ENCODE measurements around the gene JAG2. TPM values are rescaled to one million over a fixed set of nuclear protein-coding genes. Genes with fewer than 3 reads are reported as not detected.

JAG2 gene
- total RNA-seq, 6 experiments from 2014 or later = 1.1 to 3.5 (median 1.2) TPM

DNA sequence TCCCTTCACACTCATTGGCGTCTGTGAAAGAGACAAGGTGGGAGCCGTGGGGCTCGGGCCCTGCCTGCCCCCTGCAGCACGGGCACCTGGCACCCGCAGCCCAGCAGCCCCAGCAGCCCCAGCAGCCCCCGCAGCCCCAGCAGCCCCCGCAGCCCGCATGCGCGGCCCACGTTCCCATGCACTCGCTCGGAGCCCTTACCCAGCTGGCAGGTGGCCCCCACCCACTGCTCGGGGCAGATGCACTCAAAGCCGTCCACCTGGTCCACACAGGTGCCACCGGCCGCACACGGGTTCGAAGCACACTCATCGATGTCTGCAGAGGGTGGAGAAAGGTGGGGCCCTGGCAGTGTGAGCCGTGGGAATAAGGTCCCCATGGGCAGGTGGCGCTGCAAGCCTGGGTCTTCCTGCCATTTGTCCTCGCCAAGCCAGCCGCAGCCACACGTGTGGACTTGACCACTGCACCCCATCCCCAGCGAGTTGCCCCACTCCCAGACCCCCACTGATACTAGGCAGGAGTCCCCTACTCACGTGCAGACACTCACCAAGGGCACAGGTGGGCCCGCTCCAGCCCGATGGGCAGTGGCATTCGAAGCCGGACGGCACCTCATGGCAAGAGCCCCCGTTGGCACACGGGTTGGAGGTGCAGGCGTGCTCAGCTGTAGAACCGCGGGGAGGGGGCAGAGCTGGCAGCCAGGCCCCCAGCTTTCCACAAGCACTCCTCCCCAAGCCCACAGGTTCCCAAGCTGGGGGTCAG, 17.3 kb downstream of the JAG2 start:
- no peak for ATAC-seq
- H3K4me1 ChIP-seq = no peaks in the 10 kb centered on the region
- TF ChIP-seq POLR2A (IDR thresholded peaks at IDR 0.05) = no peak
- TF ChIP-seq, protein P1, sequence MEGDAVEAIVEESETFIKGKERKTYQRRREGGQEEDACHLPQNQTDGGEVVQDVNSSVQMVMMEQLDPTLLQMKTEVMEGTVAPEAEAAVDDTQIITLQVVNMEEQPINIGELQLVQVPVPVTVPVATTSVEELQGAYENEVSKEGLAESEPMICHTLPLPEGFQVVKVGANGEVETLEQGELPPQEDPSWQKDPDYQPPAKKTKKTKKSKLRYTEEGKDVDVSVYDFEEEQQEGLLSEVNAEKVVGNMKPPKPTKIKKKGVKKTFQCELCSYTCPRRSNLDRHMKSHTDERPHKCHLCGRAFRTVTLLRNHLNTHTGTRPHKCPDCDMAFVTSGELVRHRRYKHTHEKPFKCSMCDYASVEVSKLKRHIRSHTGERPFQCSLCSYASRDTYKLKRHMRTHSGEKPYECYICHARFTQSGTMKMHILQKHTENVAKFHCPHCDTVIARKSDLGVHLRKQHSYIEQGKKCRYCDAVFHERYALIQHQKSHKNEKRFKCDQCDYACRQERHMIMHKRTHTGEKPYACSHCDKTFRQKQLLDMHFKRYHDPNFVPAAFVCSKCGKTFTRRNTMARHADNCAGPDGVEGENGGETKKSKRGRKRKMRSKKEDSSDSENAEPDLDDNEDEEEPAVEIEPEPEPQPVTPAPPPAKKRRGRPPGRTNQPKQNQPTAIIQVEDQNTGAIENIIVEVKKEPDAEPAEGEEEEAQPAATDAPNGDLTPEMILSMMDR (IDR thresholded peaks at IDR 0.05) = no peak
- WGBS (ENCODE audit: insufficient coverage, low coverage, low lambda C conversion rate, missing lambda C conversion rate) = no CpG with 5 or more reads among the region's 37 CpGs
- peak in 1 of 3 donors; percentile 50 for DNase-seq
- no peaks in the 10 kb centered on the region for H3K9me3 ChIP-seq
- H3K36me3 ChIP-seq = no peaks in the 10 kb centered on the region
- intact Hi-C loops (cut with DNase I) = no loop called here
- H3K27me3 ChIP-seq = no peaks in the 10 kb centered on the region
- no peak overlapping the region for H3K4me3 ChIP-seq
- no peak overlapping the region for H3K27ac ChIP-seq

DNA sequence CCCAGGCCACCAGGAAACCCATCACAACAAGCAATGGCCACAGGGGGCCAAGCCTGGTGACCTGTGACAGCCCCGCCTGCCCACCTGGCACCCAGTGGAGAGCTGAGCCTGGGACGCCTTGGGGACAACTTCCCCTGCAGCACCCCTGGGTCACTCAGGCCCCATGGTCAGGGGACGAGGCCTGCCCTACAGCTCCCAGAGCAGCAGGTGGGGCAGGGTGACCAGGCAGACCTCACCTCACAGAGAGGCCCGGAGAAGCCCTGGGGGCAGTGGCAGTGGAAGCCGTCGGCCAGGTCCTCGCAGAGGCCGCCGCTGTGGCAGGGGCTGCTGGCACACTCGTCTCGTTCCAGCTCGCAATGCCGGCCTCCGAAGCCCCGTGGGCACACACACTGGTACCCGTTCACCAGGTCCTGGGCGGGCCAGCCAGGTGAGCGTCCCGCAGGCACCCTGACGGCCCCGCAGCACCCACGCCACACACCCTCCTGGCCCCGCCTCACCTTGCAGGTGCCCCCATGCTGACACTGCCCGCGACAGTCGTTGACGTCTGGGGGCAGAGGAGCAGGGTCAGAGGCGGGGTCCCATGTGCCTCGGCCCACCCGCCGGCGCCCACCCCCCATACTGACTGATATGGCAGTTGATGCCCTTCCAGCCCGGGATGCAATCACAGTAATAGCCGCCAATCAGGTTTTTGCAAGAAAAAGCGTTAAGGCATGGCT, 18.1 kb downstream of the JAG2 start:
- Histone ChIP-seq H3K27me3 (no peaks in the 10 kb centered on the region), H3K4me1 (no peaks in the 10 kb centered on the region), H3K27ac (no peak overlapping the region), H3K36me3 (no peaks in the 10 kb centered on the region), H3K4me3 (no peak overlapping the region), H3K9me3 (no peaks in the 10 kb centered on the region)
- ATAC-seq (no peak), DNase-seq (peak in 1 of 3 donors; percentile 54)
- intact Hi-C loops (cut with DNase I) = no loop called here
- WGBS (ENCODE audit: insufficient coverage, low coverage, low lambda C conversion rate, missing lambda C conversion rate) = no CpG with 5 or more reads among the region's 35 CpGs
- TF ChIP-seq, protein P1 (IDR thresholded peaks at IDR 0.05) = no peak
- no peak for TF ChIP-seq POLR2A (IDR thresholded peaks at IDR 0.05)

DNA sequence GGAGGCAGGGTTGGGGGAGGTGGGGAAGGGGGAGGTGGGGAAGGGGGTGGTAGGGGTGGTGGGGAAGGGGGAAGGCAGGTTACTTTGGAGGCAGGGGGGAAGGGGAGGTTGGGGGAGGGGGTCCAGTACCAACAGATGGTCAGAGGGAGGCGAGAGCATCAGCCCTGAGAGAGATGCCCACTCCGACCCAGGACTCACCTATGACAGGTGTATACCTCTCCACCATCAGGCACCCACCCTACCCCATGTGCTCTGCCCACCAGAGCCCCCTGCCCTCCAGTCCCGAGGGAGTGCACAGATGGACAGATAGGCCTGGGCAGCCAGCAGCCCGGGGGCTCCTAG, 18.6 kb downstream of the JAG2 start:
- intact Hi-C loops (cut with DNase I) = no loop called here
- Histone ChIP-seq H3K27ac (no peak overlapping the region), H3K27me3 (no peaks in the 10 kb centered on the region), H3K4me1 (no peaks in the 10 kb centered on the region), H3K4me3 (no peak overlapping the region), H3K9me3 (no peaks in the 10 kb centered on the region), H3K36me3 (no peaks in the 10 kb centered on the region)
- DNase-seq (no peak), ATAC-seq (no peak)
- WGBS (ENCODE audit: insufficient coverage, low coverage, low lambda C conversion rate, missing lambda C conversion rate) = no CpG with 5 or more reads among the region's 4 CpGs
- TF ChIP-seq POLR2A (IDR thresholded peaks at IDR 0.05) = no peak
- TF ChIP-seq, protein P1 (IDR thresholded peaks at IDR 0.05) = no peak

DNA sequence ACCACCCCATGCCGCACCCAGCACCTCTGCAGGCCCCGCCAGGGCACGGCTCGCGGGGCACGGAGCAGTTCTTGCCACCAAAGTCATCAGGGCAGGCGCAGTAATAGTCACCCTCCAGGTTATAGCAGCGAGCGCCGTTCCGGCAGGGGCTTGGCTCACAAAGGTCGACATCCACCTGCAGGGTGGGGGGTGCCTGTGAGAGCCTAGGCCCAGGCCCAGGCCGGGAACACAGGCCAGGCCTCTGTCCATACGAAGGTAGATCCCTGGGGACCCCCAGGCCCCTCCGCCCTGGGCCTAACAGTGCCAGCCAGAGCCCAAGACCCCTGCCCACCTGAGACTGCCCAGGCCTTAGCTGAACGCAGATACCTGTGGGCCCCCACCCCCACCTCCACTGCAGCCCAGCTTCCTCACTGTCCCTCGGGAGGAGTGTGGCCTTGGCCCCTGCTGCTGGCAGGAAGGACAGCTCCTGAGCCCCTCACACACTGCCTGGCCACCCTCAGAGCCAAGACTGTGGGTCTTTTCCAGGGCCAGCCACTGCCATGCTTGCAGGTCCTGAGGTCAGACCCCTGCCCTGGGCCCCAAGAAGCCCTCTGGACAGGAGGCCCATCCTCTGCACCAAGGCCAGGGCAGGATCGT, 19.3 kb downstream of the JAG2 start:
- no peaks in the 10 kb centered on the region for H3K9me3 ChIP-seq
- H3K4me1 ChIP-seq = no peaks in the 10 kb centered on the region
- TF ChIP-seq, protein P1 (IDR thresholded peaks at IDR 0.05) = no peak
- no peak for TF ChIP-seq POLR2A (IDR thresholded peaks at IDR 0.05)
- no peaks in the 10 kb centered on the region for H3K36me3 ChIP-seq
- H3K4me3 ChIP-seq = no peak overlapping the region
- H3K27me3 ChIP-seq = no peaks in the 10 kb centered on the region
- no peak overlapping the region for H3K27ac ChIP-seq
- DNase-seq (peak in 1 of 3 donors; percentile 39), ATAC-seq (no peak)
- WGBS (ENCODE audit: insufficient coverage, low coverage, low lambda C conversion rate, missing lambda C conversion rate) = 78% methylated on average over 5 of the region's 18 CpGs
- intact Hi-C loops (cut with DNase I) = no loop called here
